ENCODE data around the gene ALG14.

Gene ALG14

GRCh38 chr1:95116580-95117206 is 43.9 kb upstream of the ALG14 start (continued):
- TF ChIP-seq ZNF600 (tag by site-specific recombination; IDR thresholded peaks at IDR 0.05) (peak; percentile 76), ZNF658 (tag by site-specific recombination; IDR thresholded peaks at IDR 0.05) (no peak), ZBTB26 (tag by site-specific recombination; optimal IDR thresholded peaks at IDR 0.05) (peak; percentile 41), SCRT1 (tag by site-specific recombination; IDR thresholded peaks at IDR 0.05; ENCODE audit: borderline replicate concordance) (no peak), ZNF830 (tag by site-specific recombination; IDR thresholded peaks at IDR 0.05; ENCODE audit: low read depth) (no peak), ZSCAN16 (tag by site-specific recombination; IDR thresholded peaks at IDR 0.05) (no peak), ZBTB21 (tag by site-specific recombination; IDR thresholded peaks at IDR 0.05) (no peak), ZSCAN4 (tag by site-specific recombination; IDR thresholded peaks at IDR 0.05) (no peak), ZBTB44 (tag by site-specific recombination; IDR thresholded peaks at IDR 0.05) (no peak), ZNF10 (tag by site-specific recombination; IDR thresholded peaks at IDR 0.05) (no peak), ZIC2 (tag by site-specific recombination; IDR thresholded peaks at IDR 0.05) (no peak), ZSCAN5A (tag by site-specific recombination; IDR thresholded peaks at IDR 0.05) (no peak), ZFHX2 (tag by site-specific recombination; conservative IDR thresholded peaks at IDR 0.05) (peak; percentile 73), KLF16 (tag by site-specific recombination; IDR thresholded peaks at IDR 0.05) (peak; percentile 53; the same call in 1 of the 2 replicates), TSHZ1 (tag by site-specific recombination; IDR thresholded peaks at IDR 0.05; ENCODE audit: borderline replicate concordance) (no peak), ZNF776 (tag by site-specific recombination; IDR thresholded peaks at IDR 0.05; ENCODE audit: borderline replicate concordance) (no peak), ZNF510 (tag by site-specific recombination; IDR thresholded peaks at IDR 0.05; ENCODE audit: insufficient replicate concordance) (no peak), ZSCAN30 (tag by site-specific recombination; IDR thresholded peaks at IDR 0.05) (no peak), ZNF654 (tag by site-specific recombination; IDR thresholded peaks at IDR 0.05; ENCODE audit: low read depth) (no peak), REST (tag by site-specific recombination; IDR thresholded peaks at IDR 0.05) (peak; percentile 40; the same call in 1 of the 2 replicates), SP3 (tag by site-specific recombination; IDR thresholded peaks at IDR 0.05) (0 out of 2 replicates have a peak, but pooled peaks have one; percentile 40), ZNF211 (tag by site-specific recombination; IDR thresholded peaks at IDR 0.05; ENCODE audit: low read depth) (no peak), ZNF416 (tag by site-specific recombination; IDR thresholded peaks at IDR 0.05) (no peak), ZNF555 (tag by site-specific recombination; conservative IDR thresholded peaks at IDR 0.05) (no peak), KLF9 (tag by site-specific recombination; IDR thresholded peaks at IDR 0.05; ENCODE audit: low read depth) (no peak; the same call in none of the 2 replicates), ZNF391 (tag by site-specific recombination; IDR thresholded peaks at IDR 0.05; ENCODE audit: borderline replicate concordance, low read depth) (no peak; the same call in 1 of the 2 replicates)

Data from HEK293 (cell line).